ENCODE measurements around the gene TPM1.

Gene TPM1

GRCh38 chr15:63083044-63083443 lies 40.5 kb downstream of the TPM1 start:
- no peak overlapping the region for H3K4me3 ChIP-seq (ENCODE audit: control insufficient read depth, low read depth, low read length)
- no peak for TF ChIP-seq CTCF (conservative IDR thresholded peaks at IDR 0.05; ENCODE audit: control insufficient read depth, insufficient read depth, low read depth, low read length)

GRCh38 chr15:63083541-63083940 lies 41.0 kb downstream of the TPM1 start:
- TF ChIP-seq CTCF (conservative IDR thresholded peaks at IDR 0.05; ENCODE audit: control insufficient read depth, insufficient read depth, low read depth, low read length), result no peak
- no peak for DNase-seq (ENCODE audit: low read depth)
- no peak overlapping the region for H3K4me3 ChIP-seq (ENCODE audit: control insufficient read depth, low read depth, low read length)

More at GRCh38 chr15:63083044-63083443, 40.5 kb downstream of the TPM1 start:
- no peak for DNase-seq (ENCODE audit: low read depth)

GRCh38 chr15:63084806-63085205 lies 42.3 kb downstream of the TPM1 start:
- no peak for DNase-seq (ENCODE audit: low read depth)
- H3K4me3 ChIP-seq (ENCODE audit: control insufficient read depth, low read depth, low read length), result no peak overlapping the region
- no peak for TF ChIP-seq CTCF (conservative IDR thresholded peaks at IDR 0.05; ENCODE audit: control insufficient read depth, insufficient read depth, low read depth, low read length)

- no peak for TF ChIP-seq CTCF (conservative IDR thresholded peaks at IDR 0.05; ENCODE audit: control insufficient read depth, insufficient read depth, low read depth, low read length)
- no peak overlapping the region for H3K4me3 ChIP-seq (ENCODE audit: control insufficient read depth, low read depth, low read length)
- no peak for DNase-seq (ENCODE audit: low read depth)
These were observed 42.7 kb downstream of the TPM1 start for GRCh38 chr15:63085289-63085688.

- peak; percentile 25 for DNase-seq (ENCODE audit: low read depth)
- TF ChIP-seq CTCF (conservative IDR thresholded peaks at IDR 0.05; ENCODE audit: control insufficient read depth, insufficient read depth, low read depth, low read length), result no peak
- no peak overlapping the region for H3K4me3 ChIP-seq (ENCODE audit: control insufficient read depth, low read depth, low read length)
These were observed 43.7 kb downstream of the TPM1 start for GRCh38 chr15:63086271-63086670.

GRCh38 chr15:63086947-63087346 lies 44.4 kb downstream of the TPM1 start:
- DNase-seq (ENCODE audit: low read depth), result no peak
- TF ChIP-seq CTCF (conservative IDR thresholded peaks at IDR 0.05; ENCODE audit: control insufficient read depth, insufficient read depth, low read depth, low read length), result no peak
- H3K4me3 ChIP-seq (ENCODE audit: control insufficient read depth, low read depth, low read length), result no peak overlapping the region

Measured in fibroblast of mammary gland (primary cell).